ENCODE results near the gene TSHZ2.

TSHZ2 gene

GRCh38 chr20:52983726-52984450 lies 11.7 kb downstream of the TSHZ2 start:
- Histone ChIP-seq H3K36me3 (ENCODE audit: insufficient read depth, low read length) (no peaks in the 10 kb centered on the region), H3K4me1 (ENCODE audit: insufficient read depth, low read length) (no peaks in the 10 kb centered on the region), H3K27me3 (ENCODE audit: control insufficient read depth in 1 of 2, insufficient read depth in 2 of 2, low read length in 2 of 2) (no peaks in the 10 kb centered on the region), H3K27ac (ENCODE audit: low read depth, low read length) (no peak overlapping the region), H3K9ac (ENCODE audit: low read length) (no peak overlapping the region), H3K4me3 (ENCODE audit: low read depth in 1 of 2, low read length in 2 of 2) (no peak overlapping the region), H3K9me3 (ENCODE audit: low read length) (no peaks in the 10 kb centered on the region)

- Histone ChIP-seq H3K9ac (ENCODE audit: low read length) (no peak overlapping the region), H3K27ac (ENCODE audit: low read depth, low read length) (no peak overlapping the region), H3K4me3 (ENCODE audit: low read depth in 1 of 2, low read length in 2 of 2) (no peak overlapping the region), H3K27me3 (ENCODE audit: control insufficient read depth in 1 of 2, insufficient read depth in 2 of 2, low read length in 2 of 2) (no peaks in the 10 kb centered on the region), H3K9me3 (ENCODE audit: low read length) (no peaks in the 10 kb centered on the region), H3K36me3 (ENCODE audit: insufficient read depth, low read length) (no peaks in the 10 kb centered on the region), H3K4me1 (ENCODE audit: insufficient read depth, low read length) (no peaks in the 10 kb centered on the region)
Measured at GRCh38 chr20:52984451-52984810, 12.3 kb downstream of the TSHZ2 start.

- Histone ChIP-seq H3K36me3 (ENCODE audit: insufficient read depth, low read length) (no peaks in the 10 kb centered on the region), H3K27ac (ENCODE audit: low read depth, low read length) (no peak overlapping the region), H3K9me3 (ENCODE audit: low read length) (no peaks in the 10 kb centered on the region), H3K27me3 (ENCODE audit: control insufficient read depth in 1 of 2, insufficient read depth in 2 of 2, low read length in 2 of 2) (no peaks in the 10 kb centered on the region), H3K9ac (ENCODE audit: low read length) (no peak overlapping the region), H3K4me1 (ENCODE audit: insufficient read depth, low read length) (no peaks in the 10 kb centered on the region), H3K4me3 (ENCODE audit: low read depth in 1 of 2, low read length in 2 of 2) (no peak overlapping the region)
Measured at GRCh38 chr20:52985687-52986086, 13.5 kb downstream of the TSHZ2 start.

GRCh38 chr20:52987295-52987694 lies 15.1 kb downstream of the TSHZ2 start:
- Histone ChIP-seq H3K9ac (ENCODE audit: low read length) (no peak overlapping the region), H3K27ac (ENCODE audit: low read depth, low read length) (no peak overlapping the region), H3K9me3 (ENCODE audit: low read length) (no peaks in the 10 kb centered on the region), H3K36me3 (ENCODE audit: insufficient read depth, low read length) (no peaks in the 10 kb centered on the region), H3K4me3 (ENCODE audit: low read depth in 1 of 2, low read length in 2 of 2) (no peak overlapping the region), H3K4me1 (ENCODE audit: insufficient read depth, low read length) (peaks cover 2% of the 10 kb centered on the region), H3K27me3 (ENCODE audit: control insufficient read depth in 1 of 2, insufficient read depth in 2 of 2, low read length in 2 of 2) (no peaks in the 10 kb centered on the region)

- Histone ChIP-seq H3K4me1 (ENCODE audit: insufficient read depth, low read length) (peaks cover 15% of the 10 kb centered on the region), H3K27me3 (ENCODE audit: control insufficient read depth in 1 of 2, insufficient read depth in 2 of 2, low read length in 2 of 2) (no peaks in the 10 kb centered on the region), H3K9ac (ENCODE audit: low read length) (no peak overlapping the region), H3K36me3 (ENCODE audit: insufficient read depth, low read length) (no peaks in the 10 kb centered on the region), H3K9me3 (ENCODE audit: low read length) (no peaks in the 10 kb centered on the region), H3K27ac (ENCODE audit: low read depth, low read length) (peak overlapping the region; percentile 7), H3K4me3 (ENCODE audit: low read depth in 1 of 2, low read length in 2 of 2) (no peak overlapping the region)
Measured at GRCh38 chr20:52991830-52992229, 19.7 kb downstream of the TSHZ2 start.

- Histone ChIP-seq H3K9me3 (ENCODE audit: low read length) (no peaks in the 10 kb centered on the region), H3K4me3 (ENCODE audit: low read depth in 1 of 2, low read length in 2 of 2) (no peak overlapping the region), H3K27me3 (ENCODE audit: control insufficient read depth in 1 of 2, insufficient read depth in 2 of 2, low read length in 2 of 2) (no peaks in the 10 kb centered on the region), H3K36me3 (ENCODE audit: insufficient read depth, low read length) (no peaks in the 10 kb centered on the region), H3K9ac (ENCODE audit: low read length) (no peak overlapping the region), H3K27ac (ENCODE audit: low read depth, low read length) (no peak overlapping the region), H3K4me1 (ENCODE audit: insufficient read depth, low read length) (peaks cover 15% of the 10 kb centered on the region)
Measured at GRCh38 chr20:52992632-52993031, 20.5 kb downstream of the TSHZ2 start.

- Histone ChIP-seq H3K27ac (ENCODE audit: low read depth, low read length) (no peak overlapping the region), H3K4me1 (ENCODE audit: insufficient read depth, low read length) (peaks cover 15% of the 10 kb centered on the region), H3K4me3 (ENCODE audit: low read depth in 1 of 2, low read length in 2 of 2) (no peak overlapping the region), H3K9me3 (ENCODE audit: low read length) (no peaks in the 10 kb centered on the region), H3K9ac (ENCODE audit: low read length) (no peak overlapping the region), H3K36me3 (ENCODE audit: insufficient read depth, low read length) (no peaks in the 10 kb centered on the region), H3K27me3 (ENCODE audit: control insufficient read depth in 1 of 2, insufficient read depth in 2 of 2, low read length in 2 of 2) (no peaks in the 10 kb centered on the region)
Measured at GRCh38 chr20:52993076-52993475, 20.9 kb downstream of the TSHZ2 start.

- Histone ChIP-seq H3K4me1 (ENCODE audit: insufficient read depth, low read length) (peaks cover 15% of the 10 kb centered on the region), H3K27ac (ENCODE audit: low read depth, low read length) (no peak overlapping the region), H3K36me3 (ENCODE audit: insufficient read depth, low read length) (no peaks in the 10 kb centered on the region), H3K9me3 (ENCODE audit: low read length) (no peaks in the 10 kb centered on the region), H3K4me3 (ENCODE audit: low read depth in 1 of 2, low read length in 2 of 2) (no peak overlapping the region), H3K9ac (ENCODE audit: low read length) (no peak overlapping the region), H3K27me3 (ENCODE audit: control insufficient read depth in 1 of 2, insufficient read depth in 2 of 2, low read length in 2 of 2) (no peaks in the 10 kb centered on the region)
Measured at GRCh38 chr20:52994184-52994970, 22.2 kb downstream of the TSHZ2 start.

GRCh38 chr20:52996130-52996529 lies 24.0 kb downstream of the TSHZ2 start:
- Histone ChIP-seq H3K36me3 (ENCODE audit: insufficient read depth, low read length) (no peaks in the 10 kb centered on the region), H3K27me3 (ENCODE audit: control insufficient read depth in 1 of 2, insufficient read depth in 2 of 2, low read length in 2 of 2) (no peaks in the 10 kb centered on the region), H3K4me1 (ENCODE audit: insufficient read depth, low read length) (peaks cover 15% of the 10 kb centered on the region), H3K9ac (ENCODE audit: low read length) (no peak overlapping the region), H3K9me3 (ENCODE audit: low read length) (no peaks in the 10 kb centered on the region), H3K4me3 (ENCODE audit: low read depth in 1 of 2, low read length in 2 of 2) (no peak overlapping the region), H3K27ac (ENCODE audit: low read depth, low read length) (no peak overlapping the region)

- Histone ChIP-seq H3K27me3 (ENCODE audit: control insufficient read depth in 1 of 2, insufficient read depth in 2 of 2, low read length in 2 of 2) (no peaks in the 10 kb centered on the region), H3K4me1 (ENCODE audit: insufficient read depth, low read length) (peaks cover 15% of the 10 kb centered on the region), H3K9ac (ENCODE audit: low read length) (no peak overlapping the region), H3K27ac (ENCODE audit: low read depth, low read length) (no peak overlapping the region), H3K9me3 (ENCODE audit: low read length) (no peaks in the 10 kb centered on the region), H3K4me3 (ENCODE audit: low read depth in 1 of 2, low read length in 2 of 2) (no peak overlapping the region), H3K36me3 (ENCODE audit: insufficient read depth, low read length) (no peaks in the 10 kb centered on the region)
Measured at GRCh38 chr20:52996658-52997057, 24.5 kb downstream of the TSHZ2 start.

GRCh38 chr20:52998268-52998667 lies 26.1 kb downstream of the TSHZ2 start:
- Histone ChIP-seq H3K36me3 (ENCODE audit: insufficient read depth, low read length) (no peaks in the 10 kb centered on the region), H3K9ac (ENCODE audit: low read length) (no peak overlapping the region), H3K27ac (ENCODE audit: low read depth, low read length) (no peak overlapping the region), H3K9me3 (ENCODE audit: low read length) (no peaks in the 10 kb centered on the region), H3K4me3 (ENCODE audit: low read depth in 1 of 2, low read length in 2 of 2) (no peak overlapping the region), H3K4me1 (ENCODE audit: insufficient read depth, low read length) (peaks cover 6% of the 10 kb centered on the region), H3K27me3 (ENCODE audit: control insufficient read depth in 1 of 2, insufficient read depth in 2 of 2, low read length in 2 of 2) (no peaks in the 10 kb centered on the region)

GRCh38 chr20:52999040-52999439 lies 26.9 kb downstream of the TSHZ2 start:
- Histone ChIP-seq H3K27ac (ENCODE audit: low read depth, low read length) (no peak overlapping the region), H3K4me3 (ENCODE audit: low read depth in 1 of 2, low read length in 2 of 2) (no peak overlapping the region), H3K9ac (ENCODE audit: low read length) (no peak overlapping the region)

More at GRCh38 chr20:52999040-52999439, 26.9 kb downstream of the TSHZ2 start:
- H3K9me3 ChIP-seq (ENCODE audit: low read length) = no peaks in the 10 kb centered on the region
- no peaks in the 10 kb centered on the region for H3K36me3 ChIP-seq (ENCODE audit: insufficient read depth, low read length)
- no peaks in the 10 kb centered on the region for H3K4me1 ChIP-seq (ENCODE audit: insufficient read depth, low read length)
- no peaks in the 10 kb centered on the region for H3K27me3 ChIP-seq (ENCODE audit: control insufficient read depth in 1 of 2, insufficient read depth in 2 of 2, low read length in 2 of 2)

All from muscle layer of colon (tissue), 2 donors.